ENCODE measurements around the gene CCN6.
"Not testable (repeated sequence)": the region's sequence is repeated elsewhere in the genome, so short reads cannot be mapped to it uniquely, and the experiment has no call there.

Gene CCN6

GRCh38 chr6:112044856-112045255 is 9.0 kb upstream of the CCN6 start:
- Histone ChIP-seq H3K9me3 (replicated peaks; ENCODE audit: insufficient read depth, low read length) (no peaks in the 10 kb centered on the region), H3K27me3 (replicated peaks; ENCODE audit: insufficient read depth, low read length) (no peaks in the 10 kb centered on the region), H3K4me1 (ENCODE audit: low read length) (peaks cover 6% of the 10 kb centered on the region), H4K20me1 (ENCODE audit: insufficient read depth, low read length) (no peaks in the 10 kb centered on the region), H3K9ac (ENCODE audit: low read length) (no peak overlapping the region), H2AFZ (ENCODE audit: low read length) (no peak overlapping the region), H3K36me3 (replicated peaks; ENCODE audit: insufficient read depth, low read length) (no peaks in the 10 kb centered on the region), H3K4me2 (ENCODE audit: low read depth, low read length) (no peak overlapping the region), H3K4me3 (ENCODE audit: low read length) (no peak overlapping the region), H3F3A (ENCODE audit: insufficient read depth, low read length) (peaks cover 5% of the 10 kb centered on the region; the same call in 1 of the 2 replicates), H3K79me2 (ENCODE audit: low read length) (no peaks in the 10 kb centered on the region), H3K27ac (ENCODE audit: low read length) (no peak overlapping the region), H3K9me2 (replicated peaks; ENCODE audit: insufficient read depth, low read length) (no peaks in the 10 kb centered on the region)
- TF ChIP-seq EZH2phosphoT487 (IDR thresholded peaks at IDR 0.05; ENCODE audit: low read length) (no peak), CTCF (IDR thresholded peaks at IDR 0.05; ENCODE audit: low read length) (no peak), EZH2 (optimal IDR thresholded peaks at IDR 0.05; ENCODE audit: low read depth, low read length) (no peak)
- DNase-seq: no peak

DNA sequence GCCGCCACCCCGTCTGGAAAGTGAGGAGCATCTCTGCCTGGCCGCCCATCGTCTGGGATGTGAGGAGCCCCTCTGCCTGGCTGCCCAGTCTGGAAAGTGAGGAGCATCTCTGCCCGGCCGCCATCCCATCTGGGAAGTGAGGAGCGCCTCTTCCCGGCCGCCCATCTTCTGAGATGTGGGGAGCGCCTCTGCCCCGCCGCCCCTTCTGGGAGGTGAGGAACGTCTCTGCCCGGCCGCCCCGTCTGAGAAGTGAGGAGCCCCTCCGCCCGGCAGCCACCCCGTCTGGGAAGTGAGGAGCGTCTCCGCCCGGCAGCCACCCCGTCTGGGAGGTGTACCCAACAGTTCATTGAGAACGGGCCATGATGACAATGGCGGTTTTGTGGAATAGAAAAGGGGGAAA is 6.4 kb upstream of the CCN6 start:
- not testable (repeated sequence) for H2AFZ ChIP-seq (ENCODE audit: low read length); H3K9me2 ChIP-seq (replicated peaks; ENCODE audit: insufficient read depth, low read length); H3K27me3 ChIP-seq (replicated peaks; ENCODE audit: insufficient read depth, low read length); H3K4me3 ChIP-seq (ENCODE audit: low read length); H3K9me3 ChIP-seq (replicated peaks; ENCODE audit: insufficient read depth, low read length); H3K36me3 ChIP-seq (replicated peaks; ENCODE audit: insufficient read depth, low read length); H3K27ac ChIP-seq (ENCODE audit: low read length); H3K4me1 ChIP-seq (ENCODE audit: low read length); H3K4me2 ChIP-seq (ENCODE audit: low read depth, low read length); H3F3A ChIP-seq (ENCODE audit: insufficient read depth, low read length); DNase-seq; H3K79me2 ChIP-seq (ENCODE audit: low read length); H4K20me1 ChIP-seq (ENCODE audit: insufficient read depth, low read length); H3K9ac ChIP-seq (ENCODE audit: low read length)

- H2AFZ ChIP-seq (ENCODE audit: low read length): no peak overlapping the region
- no peak overlapping the region for H3K4me3 ChIP-seq (ENCODE audit: low read length)
- H3K9ac ChIP-seq (ENCODE audit: low read length): no peak overlapping the region
- H3K36me3 ChIP-seq (replicated peaks; ENCODE audit: insufficient read depth, low read length): no peaks in the 10 kb centered on the region
- no peaks in the 10 kb centered on the region for H3K79me2 ChIP-seq (ENCODE audit: low read length)
- H3K27me3 ChIP-seq (replicated peaks; ENCODE audit: insufficient read depth, low read length): no peaks in the 10 kb centered on the region
- no peaks in the 10 kb centered on the region for H3K4me1 ChIP-seq (ENCODE audit: low read length)
- H3F3A ChIP-seq (ENCODE audit: insufficient read depth, low read length): no peaks in the 10 kb centered on the region
- no peak for DNase-seq
- H4K20me1 ChIP-seq (ENCODE audit: insufficient read depth, low read length): no peaks in the 10 kb centered on the region
- no peaks in the 10 kb centered on the region for H3K9me3 ChIP-seq (replicated peaks; ENCODE audit: insufficient read depth, low read length)
- no peak overlapping the region for H3K27ac ChIP-seq (ENCODE audit: low read length)
- TF ChIP-seq EZH2 (optimal IDR thresholded peaks at IDR 0.05; ENCODE audit: low read depth, low read length): no peak
- no peak overlapping the region for H3K4me2 ChIP-seq (ENCODE audit: low read depth, low read length)
- H3K9me2 ChIP-seq (replicated peaks; ENCODE audit: insufficient read depth, low read length): no peaks in the 10 kb centered on the region
These were observed 4.7 kb upstream of the CCN6 start for GRCh38 chr6:112049026-112049799.

- Histone ChIP-seq H3K36me3 (replicated peaks; ENCODE audit: insufficient read depth, low read length) (no peaks in the 10 kb centered on the region), H3K27me3 (replicated peaks; ENCODE audit: insufficient read depth, low read length) (no peaks in the 10 kb centered on the region), H4K20me1 (ENCODE audit: insufficient read depth, low read length) (no peaks in the 10 kb centered on the region), H3F3A (ENCODE audit: insufficient read depth, low read length) (no peaks in the 10 kb centered on the region), H3K9ac (ENCODE audit: low read length) (no peak overlapping the region), H3K4me1 (ENCODE audit: low read length) (no peaks in the 10 kb centered on the region), H3K79me2 (ENCODE audit: low read length) (no peaks in the 10 kb centered on the region), H3K9me3 (replicated peaks; ENCODE audit: insufficient read depth, low read length) (no peaks in the 10 kb centered on the region), H3K4me2 (ENCODE audit: low read depth, low read length) (no peak overlapping the region), H2AFZ (ENCODE audit: low read length) (no peak overlapping the region), H3K4me3 (ENCODE audit: low read length) (no peak overlapping the region), H3K27ac (ENCODE audit: low read length) (no peak overlapping the region), H3K9me2 (replicated peaks; ENCODE audit: insufficient read depth, low read length) (no peaks in the 10 kb centered on the region)
- TF ChIP-seq EZH2 (optimal IDR thresholded peaks at IDR 0.05; ENCODE audit: low read depth, low read length) (no peak), CTCF (IDR thresholded peaks at IDR 0.05; ENCODE audit: low read length) (no peak), EZH2phosphoT487 (IDR thresholded peaks at IDR 0.05; ENCODE audit: low read length) (no peak)
- no peak for DNase-seq
These were observed 3.9 kb upstream of the CCN6 start for GRCh38 chr6:112049996-112050395.

Data from MM.1S (cell line).